DMS 273 (cell line): Measurements from ENCODE around the gene AKAP13.
A peak's percentile ranks its signal among the peaks of the same experiment; 100 is the strongest.

Experiments used
- DNase-seq: peaks from one replicate; lab custom pipeline; 2025; ENCODE audit not compliant: unreplicated experiment; lab: John Stamatoyannopoulos, UW

The AKAP13 gene

DNA sequence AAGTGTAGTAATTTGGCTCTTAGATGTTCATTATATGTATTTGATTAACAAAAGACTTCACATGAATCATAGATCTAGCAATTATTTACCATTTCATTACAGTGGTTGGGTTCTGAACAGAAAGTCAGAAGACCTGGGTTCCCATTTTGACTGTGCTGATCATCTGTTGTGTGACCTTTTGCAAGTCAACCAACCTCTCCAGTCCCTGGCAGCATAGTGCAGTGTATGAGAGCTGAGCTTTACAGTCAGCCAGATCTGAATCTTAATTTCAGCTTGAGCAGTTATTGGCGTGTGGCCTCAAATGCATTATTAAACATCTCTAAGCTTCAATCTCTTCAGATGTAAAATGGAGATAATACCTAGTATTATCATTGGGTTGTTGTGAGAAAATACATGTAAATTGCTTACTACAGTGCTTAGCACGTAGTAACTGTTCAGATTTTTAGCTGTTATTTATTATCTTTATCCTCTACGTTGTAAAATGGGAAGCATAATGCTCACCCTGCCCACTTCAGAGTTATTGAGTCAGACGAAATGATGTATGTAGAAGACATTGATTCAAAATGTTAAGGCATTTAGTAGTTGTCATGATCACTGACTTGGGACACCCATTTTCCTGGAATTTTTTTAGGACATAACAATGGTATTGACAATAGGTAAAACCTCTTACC is 310.3 kb downstream of the AKAP13 start:
- DNase-seq, result no peak

DNA sequence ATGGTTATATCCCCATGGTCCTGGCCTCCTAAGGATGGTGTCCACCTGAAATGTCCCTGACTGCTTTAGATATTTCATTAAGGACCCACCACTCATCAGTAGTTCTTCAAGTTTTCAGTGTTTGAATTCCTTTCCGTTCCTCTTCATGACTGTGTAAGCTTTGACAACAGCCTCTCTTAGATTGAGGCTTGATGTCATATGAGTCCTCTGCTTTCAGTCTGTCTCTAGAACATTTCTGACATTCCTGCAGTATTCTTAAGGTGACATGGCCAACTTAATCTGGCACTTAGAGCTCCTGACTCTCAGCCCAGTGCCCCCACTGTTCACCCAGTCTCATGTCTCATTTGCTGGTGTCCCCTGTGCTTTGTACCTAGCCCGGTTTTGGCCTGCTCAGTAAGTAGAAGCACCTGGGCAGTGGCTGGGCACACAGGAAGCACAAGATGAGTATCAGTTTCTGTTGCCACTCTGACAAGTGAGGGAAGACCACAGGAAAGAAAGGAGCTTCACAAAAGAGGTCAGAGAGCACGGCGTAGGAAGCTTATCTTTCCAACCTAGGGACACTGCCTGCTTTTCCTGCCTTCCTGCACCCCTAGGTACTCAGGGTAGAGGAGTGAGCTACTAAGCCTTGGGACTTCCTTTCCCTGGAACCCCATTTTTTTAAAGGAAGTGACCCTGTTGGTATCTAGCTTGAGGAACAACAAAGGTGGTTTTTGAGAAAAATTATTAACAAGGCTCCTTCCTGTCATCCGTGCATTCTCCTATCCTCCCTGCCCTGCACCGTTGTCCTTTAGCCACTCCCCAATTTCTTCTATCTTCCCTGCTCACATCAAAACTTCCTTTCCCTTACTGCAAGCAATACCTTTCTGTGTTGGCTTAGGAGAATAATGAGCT is 311.2 kb downstream of the AKAP13 start:
- no peak for DNase-seq

GRCh38 chr15:85692321-85692720 is 311.9 kb downstream of the AKAP13 start:
- DNase-seq, result no peak

DNA sequence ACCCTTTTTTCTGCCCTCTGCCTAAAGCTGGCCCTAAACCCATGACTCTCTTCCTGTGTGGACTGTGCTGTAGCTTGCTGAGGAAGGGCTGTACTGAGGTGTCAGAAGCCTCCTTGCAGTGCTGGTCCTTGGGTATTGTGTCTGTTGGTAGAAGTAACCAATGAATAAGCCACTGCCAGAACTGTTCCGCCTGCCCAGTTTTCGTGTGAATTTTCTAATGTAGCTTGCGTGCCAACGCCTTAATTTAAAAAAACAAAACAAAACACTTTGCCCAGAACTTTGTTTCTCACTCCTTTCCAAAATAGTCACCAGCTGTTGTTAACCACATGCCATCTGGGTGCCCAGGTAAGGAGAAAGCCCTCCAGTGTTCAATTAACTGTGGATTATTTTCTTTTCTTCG is 312.5 kb downstream of the AKAP13 start:
- DNase-seq, result peak; percentile 29

DNA sequence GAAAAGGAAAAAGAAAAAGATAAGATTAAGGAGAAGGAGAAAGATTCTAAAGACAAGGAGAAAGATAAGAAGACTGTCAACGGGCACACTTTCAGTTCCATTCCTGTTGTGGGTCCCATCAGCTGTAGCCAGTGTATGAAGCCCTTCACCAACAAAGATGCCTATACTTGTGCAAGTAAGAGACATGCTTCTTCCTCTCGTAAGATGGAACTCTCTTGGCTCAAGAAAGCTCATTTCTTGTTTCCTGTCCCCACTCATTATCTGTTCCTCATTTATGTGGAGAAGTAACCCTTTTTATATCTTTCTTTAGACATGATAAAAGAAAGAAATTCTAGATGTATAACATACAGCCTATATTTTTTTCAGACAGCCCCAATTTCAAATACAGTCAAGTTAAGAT is 312.9 kb downstream of the AKAP13 start:
- no peak for DNase-seq

DNA sequence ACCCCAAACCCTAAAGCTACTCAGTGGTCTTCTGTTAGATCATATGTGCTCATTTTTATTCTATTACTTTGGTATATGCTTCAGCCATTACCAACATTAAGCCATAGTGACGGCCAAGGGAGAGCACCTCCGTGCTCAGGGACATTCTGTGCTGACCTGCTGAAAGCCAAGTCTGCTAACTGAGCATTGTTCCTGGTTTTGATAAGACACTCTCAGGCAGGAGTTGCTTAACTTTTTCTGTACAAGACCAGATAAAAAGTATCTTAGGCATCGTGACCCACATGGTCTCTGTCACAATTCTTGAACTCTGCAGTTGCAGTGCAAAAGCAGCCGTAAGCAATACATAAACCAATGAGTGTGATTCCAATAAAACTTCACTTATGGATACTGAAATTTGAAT is 313.7 kb downstream of the AKAP13 start:
- no peak for DNase-seq

- no peak for DNase-seq
Observed at GRCh38 chr15:85700767-85701166, 320.4 kb downstream of the AKAP13 start.

DNA sequence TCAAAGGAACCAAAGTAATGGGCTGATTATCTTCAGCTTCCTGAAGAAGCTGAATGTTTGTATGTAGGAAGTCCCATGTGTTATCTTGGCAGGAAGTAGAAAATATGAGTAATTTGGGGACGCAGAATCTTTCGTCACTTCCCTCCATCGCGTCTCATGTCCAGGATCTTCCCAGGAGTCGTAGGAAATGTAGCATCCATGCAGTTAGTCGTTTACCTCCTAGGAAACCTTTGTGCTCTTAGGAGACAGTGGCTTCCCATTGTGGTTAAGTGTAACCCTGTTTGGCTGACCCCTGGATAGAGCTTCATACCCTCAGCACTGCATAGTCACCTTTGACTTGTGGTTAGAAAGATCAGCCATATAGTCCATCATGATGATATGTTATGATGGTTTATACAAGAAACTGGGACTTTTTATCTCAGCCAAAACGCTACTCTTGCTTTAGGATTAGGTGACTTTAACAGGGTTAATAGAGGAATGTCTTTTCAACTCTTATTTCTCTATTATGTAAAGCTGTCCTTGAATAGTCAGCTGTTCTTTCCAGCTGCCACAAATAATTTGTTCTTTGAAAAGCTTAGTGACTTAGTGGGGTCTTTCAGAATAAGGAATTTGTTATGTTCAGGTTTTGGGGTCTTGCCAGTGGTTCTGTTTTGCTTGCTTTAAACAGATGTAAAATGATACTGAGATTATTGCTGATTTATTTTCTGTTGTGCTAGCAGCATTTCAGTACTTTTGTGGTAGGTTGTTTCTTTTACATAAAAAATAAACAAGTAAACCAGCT is 322.1 kb downstream of the AKAP13 start:
- no peak for DNase-seq

- no peak for DNase-seq
Observed at GRCh38 chr15:85704066-85704465, 323.7 kb downstream of the AKAP13 start.

DNA sequence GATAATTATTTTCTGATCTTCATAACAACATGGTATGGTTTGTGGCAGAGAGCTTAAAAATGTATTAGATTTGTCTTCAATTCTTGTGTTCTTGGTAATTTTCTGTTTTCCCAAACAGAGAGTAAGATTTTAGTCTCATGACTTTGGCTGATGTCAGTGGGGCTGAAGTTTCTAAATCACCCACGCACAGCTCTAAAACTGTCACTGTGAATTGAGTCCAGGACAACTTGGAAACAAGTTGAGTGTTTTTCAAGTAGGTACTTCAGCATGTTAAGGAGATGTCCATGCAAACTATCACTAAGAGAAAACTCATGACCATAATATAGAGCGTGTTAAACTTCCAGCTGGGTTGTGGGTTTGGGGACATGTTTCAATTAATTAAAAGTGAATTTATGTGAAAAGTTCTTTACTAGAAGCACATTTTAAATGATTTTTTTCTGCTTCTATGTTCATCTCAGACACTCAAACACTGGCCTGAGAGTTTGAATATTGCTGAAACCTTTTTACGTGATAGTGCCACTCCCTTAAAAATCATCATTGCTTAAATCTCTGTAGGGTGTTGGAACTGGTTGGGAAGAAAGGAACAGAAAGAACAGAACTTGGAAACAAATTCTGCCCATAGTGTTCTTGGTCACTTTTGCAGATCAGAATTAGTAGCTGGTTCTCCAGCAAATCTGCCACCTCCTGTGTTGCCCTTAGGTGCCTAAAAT is 324.5 kb downstream of the AKAP13 start:
- no peak for DNase-seq

- no peak for DNase-seq
Observed at GRCh38 chr15:85706779-85707518, 326.5 kb downstream of the AKAP13 start.

GRCh38 chr15:85707519-85708338 is 327.3 kb downstream of the AKAP13 start:
- DNase-seq, result peak; percentile 66

- DNase-seq, result no peak
Observed at GRCh38 chr15:85708402-85708941, 328.1 kb downstream of the AKAP13 start.

DNA sequence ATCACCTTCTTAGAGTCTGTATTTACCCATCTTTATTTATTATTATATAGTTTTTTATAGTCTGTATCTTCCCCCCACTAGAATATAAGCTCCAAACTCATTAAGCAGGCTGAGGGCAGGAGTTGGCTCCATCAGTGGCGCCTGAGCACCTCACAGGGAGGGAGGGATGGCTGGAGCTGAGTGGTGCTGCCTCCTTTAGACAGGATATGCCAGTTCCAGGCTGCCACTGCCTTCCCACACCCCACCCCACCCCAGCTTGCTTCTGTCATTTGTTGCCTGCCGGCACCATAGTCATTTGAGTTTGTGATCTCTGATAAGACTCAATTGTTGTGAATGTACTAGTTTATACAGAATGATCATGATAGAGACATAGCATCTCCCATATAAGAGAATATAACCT is 328.8 kb downstream of the AKAP13 start:
- DNase-seq, result no peak

DNA sequence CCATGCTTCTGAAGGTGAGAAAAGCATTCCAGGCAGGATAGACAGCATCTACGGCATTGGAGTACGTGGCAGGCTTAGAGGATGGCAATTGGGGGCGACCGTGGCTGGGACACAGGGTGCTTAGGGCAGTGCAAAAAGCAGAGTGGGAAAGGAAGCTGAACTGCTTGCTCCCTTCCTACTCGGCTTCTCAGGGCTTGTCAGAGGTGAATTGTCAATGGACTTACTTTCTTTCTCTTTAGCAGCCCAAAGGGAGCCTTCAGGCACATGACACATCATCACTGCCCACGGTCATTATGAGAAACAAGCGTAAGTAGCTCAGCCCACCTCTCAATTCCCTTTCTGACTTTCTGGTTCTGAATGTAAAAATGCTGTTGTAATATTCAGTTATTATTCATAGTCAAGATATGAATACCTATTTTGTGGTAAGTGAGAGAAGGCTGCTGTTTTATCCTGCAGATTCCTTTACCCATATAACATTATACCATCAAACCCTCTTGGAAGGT is 330.0 kb downstream of the AKAP13 start:
- DNase-seq, result no peak

DNA sequence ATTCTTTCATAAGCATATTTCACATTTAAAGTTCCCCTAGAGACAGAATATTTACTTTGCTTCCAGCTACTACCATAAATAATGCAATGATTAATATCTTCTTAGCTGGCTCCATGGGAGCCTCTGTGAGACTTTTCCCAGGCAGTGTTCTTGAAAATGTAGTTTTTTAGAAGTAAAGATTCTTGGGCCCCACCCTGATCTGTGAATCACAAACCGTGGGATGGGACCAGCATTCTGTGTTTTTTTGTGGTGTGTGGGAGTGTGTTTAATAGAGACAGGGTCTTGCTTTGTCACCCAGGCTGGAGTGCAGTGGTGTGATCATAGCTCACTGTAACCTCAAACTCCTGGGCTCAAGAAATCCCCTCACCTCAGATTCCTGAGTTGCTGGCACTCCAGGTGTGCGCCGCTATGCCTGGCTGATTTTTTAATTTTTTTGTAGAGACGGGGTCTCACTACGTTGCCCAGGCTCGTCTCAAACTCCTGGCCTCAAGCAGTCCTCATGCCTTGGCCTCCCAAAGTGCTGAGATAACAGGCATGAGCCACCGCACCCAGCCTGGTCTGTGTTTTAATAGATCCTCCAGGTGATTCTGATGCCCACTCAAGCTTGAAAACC is 331.3 kb downstream of the AKAP13 start:
- DNase-seq, result no peak

DNA sequence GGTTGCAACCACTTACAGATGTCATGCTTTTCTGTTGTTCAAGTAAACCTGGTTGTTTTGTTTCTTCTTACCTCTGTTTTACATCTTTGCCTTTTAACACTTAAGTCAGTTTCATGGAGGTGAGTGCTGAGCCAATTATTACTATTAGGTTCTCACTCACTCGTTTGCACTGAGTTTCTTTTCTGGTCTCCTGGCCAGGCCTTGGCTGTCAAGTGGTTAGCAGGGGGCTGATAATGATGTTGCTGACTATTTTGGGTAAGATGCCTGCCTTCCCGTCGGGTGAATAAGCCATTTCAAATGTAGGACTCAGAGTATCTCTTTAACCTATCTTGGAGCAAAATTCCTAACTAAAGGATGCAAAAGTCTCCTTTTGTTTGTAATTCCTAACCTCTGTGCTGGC is 335.9 kb downstream of the AKAP13 start:
- no peak for DNase-seq

GRCh38 chr15:85717212-85717611 is 336.8 kb downstream of the AKAP13 start:
- no peak for DNase-seq
